ENCODE data around the gene HPS5. TPM values are rescaled to one million over a fixed set of nuclear protein-coding genes. Genes with fewer than 3 reads are reported as not detected.

HPS5 gene
- total RNA-seq, 6 donors from 2014 or later: 18.6 to 40.9 (median 31.1) TPM

DNA sequence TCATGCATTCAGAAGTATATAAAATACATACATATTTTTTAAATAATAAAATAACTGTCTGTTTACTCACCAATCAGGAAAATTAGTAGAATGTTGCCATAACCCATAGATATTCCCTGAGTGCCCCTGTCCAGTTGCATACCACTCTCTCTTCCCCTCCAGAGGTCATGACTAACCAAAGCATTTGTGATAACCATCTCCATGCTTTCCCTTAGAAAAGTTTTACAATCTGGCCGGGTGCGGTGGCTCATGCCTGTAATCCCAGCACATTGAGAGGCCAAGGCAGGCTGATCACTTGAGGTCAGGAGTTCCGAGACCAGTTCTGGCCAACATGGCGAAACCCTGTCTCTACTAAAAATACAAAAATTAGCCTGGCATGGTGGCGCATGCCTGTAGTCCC lies 39.2 kb upstream of the HPS5 start:
- ATAC-seq (ENCODE audit: low FRiP score in 2 of 2): no peak
- H3K36me3 ChIP-seq: peaks cover 55 to 100% (median 82%) of the 10 kb centered on the region in 4 donors

DNA sequence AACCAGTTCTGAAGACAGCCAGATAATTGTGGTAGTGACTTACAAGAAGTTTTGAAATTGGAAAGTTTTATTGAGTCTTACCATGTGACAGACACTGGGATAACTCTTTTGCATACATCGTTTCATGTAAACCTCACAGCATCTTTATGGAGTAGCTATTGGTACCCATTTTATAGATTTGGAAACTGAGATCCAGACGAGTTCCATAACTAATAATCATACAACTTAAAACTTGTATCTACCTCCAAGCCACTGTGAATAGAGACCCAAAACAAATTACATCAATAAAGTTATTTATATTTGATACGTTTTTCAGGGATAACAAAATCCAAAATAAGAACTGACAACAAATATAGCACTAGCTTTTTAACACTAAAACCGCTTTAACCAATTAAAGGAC lies 36.7 kb upstream of the HPS5 start:
- Histone ChIP-seq H3K4me1 (no peaks in the 10 kb centered on the region), H3K9me3 (no peaks in the 10 kb centered on the region), H3K36me3 (peaks cover 36 to 96% (median 75%) of the 10 kb centered on the region in 4 donors), H3K27ac (no peak overlapping the region), H3K4me3 (no peak overlapping the region), H3K27me3 (no peaks in the 10 kb centered on the region)
- ATAC-seq (ENCODE audit: low FRiP score in 2 of 2): no peak
- 92 to 94% methylated on average over 4 of the region's 4 CpGs for WGBS, 2 donors
- TF ChIP-seq POLR2AphosphoS5 (IDR thresholded peaks at IDR 0.05) (no peak), POLR2A (IDR thresholded peaks at IDR 0.05) (no peak), EP300 (IDR thresholded peaks at IDR 0.05) (no peak)
- TF ChIP-seq, protein P1, sequence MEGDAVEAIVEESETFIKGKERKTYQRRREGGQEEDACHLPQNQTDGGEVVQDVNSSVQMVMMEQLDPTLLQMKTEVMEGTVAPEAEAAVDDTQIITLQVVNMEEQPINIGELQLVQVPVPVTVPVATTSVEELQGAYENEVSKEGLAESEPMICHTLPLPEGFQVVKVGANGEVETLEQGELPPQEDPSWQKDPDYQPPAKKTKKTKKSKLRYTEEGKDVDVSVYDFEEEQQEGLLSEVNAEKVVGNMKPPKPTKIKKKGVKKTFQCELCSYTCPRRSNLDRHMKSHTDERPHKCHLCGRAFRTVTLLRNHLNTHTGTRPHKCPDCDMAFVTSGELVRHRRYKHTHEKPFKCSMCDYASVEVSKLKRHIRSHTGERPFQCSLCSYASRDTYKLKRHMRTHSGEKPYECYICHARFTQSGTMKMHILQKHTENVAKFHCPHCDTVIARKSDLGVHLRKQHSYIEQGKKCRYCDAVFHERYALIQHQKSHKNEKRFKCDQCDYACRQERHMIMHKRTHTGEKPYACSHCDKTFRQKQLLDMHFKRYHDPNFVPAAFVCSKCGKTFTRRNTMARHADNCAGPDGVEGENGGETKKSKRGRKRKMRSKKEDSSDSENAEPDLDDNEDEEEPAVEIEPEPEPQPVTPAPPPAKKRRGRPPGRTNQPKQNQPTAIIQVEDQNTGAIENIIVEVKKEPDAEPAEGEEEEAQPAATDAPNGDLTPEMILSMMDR (IDR thresholded peaks at IDR 0.05): no peak
- no peak for DNase-seq

More for the DNA sequence above, 39.2 kb upstream of the HPS5 start:
- Histone ChIP-seq H3K4me3 (no peak overlapping the region), H3K27ac (no peak overlapping the region), H3K27me3 (no peaks in the 10 kb centered on the region), H3K9me3 (no peaks in the 10 kb centered on the region), H3K4me1 (no peaks in the 10 kb centered on the region)
- no peak for TF ChIP-seq EP300 (IDR thresholded peaks at IDR 0.05)
- no peak for TF ChIP-seq POLR2A (IDR thresholded peaks at IDR 0.05)
- TF ChIP-seq, protein P1 (IDR thresholded peaks at IDR 0.05): no peak
- TF ChIP-seq POLR2AphosphoS5 (IDR thresholded peaks at IDR 0.05): no peak
- WGBS, 2 donors: 96% methylated on average over 5 of the region's 5 CpGs
- no peak for DNase-seq

DNA sequence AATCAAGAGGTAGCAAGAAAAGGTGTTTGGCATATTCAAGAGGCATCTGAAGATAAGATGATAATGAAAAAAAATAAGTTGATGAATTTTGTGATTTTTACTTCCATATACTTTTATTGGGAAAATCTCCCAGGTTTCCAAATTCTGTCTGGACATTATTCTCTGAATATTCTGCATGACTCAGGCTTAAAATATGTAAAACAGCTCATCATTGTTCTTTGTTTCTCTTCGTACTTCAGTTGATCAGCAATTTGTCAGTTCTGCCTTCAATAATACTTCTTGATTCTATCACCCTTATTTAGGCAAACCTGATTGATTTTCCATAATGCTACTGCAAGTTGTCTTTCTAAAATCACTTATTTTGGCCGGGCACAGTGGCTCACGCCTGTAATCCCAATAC lies 30.6 kb upstream of the HPS5 start:
- H3K27me3 ChIP-seq: no peaks in the 10 kb centered on the region
- ATAC-seq (ENCODE audit: low FRiP score in 2 of 2): no peak
- no peak overlapping the region for H3K27ac ChIP-seq
- H3K9me3 ChIP-seq: no peaks in the 10 kb centered on the region
- no peak overlapping the region for H3K4me3 ChIP-seq
- TF ChIP-seq EP300 (IDR thresholded peaks at IDR 0.05) (no peak), POLR2A (IDR thresholded peaks at IDR 0.05) (no peak), POLR2AphosphoS5 (IDR thresholded peaks at IDR 0.05) (no peak)
- TF ChIP-seq, protein P1 (IDR thresholded peaks at IDR 0.05): no peak
- 88 to 94% methylated on average over 3 of the region's 3 CpGs for WGBS, 2 donors
- no peak for DNase-seq
- H3K36me3 ChIP-seq: peaks cover 5 to 84% (median 51%) of the 10 kb centered on the region in 4 donors
- no peaks in the 10 kb centered on the region for H3K4me1 ChIP-seq

DNA sequence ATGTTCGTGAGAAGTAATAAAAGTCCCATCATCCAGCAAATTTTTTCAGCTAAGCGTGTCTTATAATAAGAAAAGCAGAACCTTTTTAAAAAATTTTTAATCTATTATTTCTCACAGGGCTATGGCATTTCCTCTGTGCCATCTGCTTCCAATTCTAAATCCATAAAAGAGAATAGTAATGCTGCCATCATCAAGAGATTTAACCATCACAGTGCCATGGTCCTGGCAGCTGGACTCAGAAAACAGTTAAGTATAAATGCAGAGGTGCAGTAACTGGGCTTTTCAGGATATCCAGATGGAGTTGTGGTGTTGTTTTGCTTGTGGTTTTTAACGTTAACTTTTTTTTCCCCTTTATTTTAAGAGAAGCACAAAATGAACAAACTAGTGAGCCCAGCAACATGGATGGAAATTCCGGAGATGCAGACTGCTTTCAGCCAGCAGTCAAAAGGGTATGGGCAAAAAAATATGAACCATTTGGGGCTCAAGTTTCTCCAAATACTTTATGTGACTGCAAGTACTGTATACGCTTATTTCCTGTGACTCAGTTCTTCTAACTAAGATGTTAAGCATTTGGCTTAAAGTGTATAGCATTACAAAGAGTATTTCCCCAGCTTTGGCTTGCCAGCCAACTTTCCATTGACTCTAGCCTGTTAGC lies 25.7 kb upstream of the HPS5 start:
- no peak for ATAC-seq (ENCODE audit: low FRiP score in 2 of 2)
- peaks cover 21 to 84% (median 48%) of the 10 kb centered on the region in 4 donors for H3K36me3 ChIP-seq

DNA sequence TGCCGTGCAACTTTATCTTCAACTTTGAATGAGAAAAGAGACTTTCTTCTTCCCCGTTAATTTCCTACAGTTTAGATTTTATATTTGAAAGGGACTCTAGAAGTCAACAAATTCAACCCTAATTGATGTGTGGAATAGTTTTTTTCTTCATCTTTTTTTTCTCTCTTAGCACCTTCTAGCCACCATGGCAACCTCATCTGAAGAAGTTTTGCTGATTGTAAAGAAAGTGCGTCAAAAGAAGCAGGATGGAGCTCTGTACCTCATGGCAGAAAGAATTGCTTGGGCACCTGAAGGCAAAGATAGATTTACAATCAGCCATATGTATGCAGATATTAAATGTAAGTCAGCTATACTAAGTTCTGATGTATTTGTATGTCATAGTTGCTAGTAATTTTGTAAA lies 11.0 kb upstream of the HPS5 start:
- TF ChIP-seq POLR2AphosphoS5 (IDR thresholded peaks at IDR 0.05) (no peak), EP300 (IDR thresholded peaks at IDR 0.05) (no peak), POLR2A (IDR thresholded peaks at IDR 0.05) (no peak)
- TF ChIP-seq, protein P1 (IDR thresholded peaks at IDR 0.05): no peak
- H3K4me1 ChIP-seq: peaks cover 0 to 3% (median 0%) of the 10 kb centered on the region in 4 donors
- no peak for ATAC-seq (ENCODE audit: low FRiP score in 2 of 2)
- H3K27me3 ChIP-seq: no peaks in the 10 kb centered on the region
- H3K4me3 ChIP-seq: no peak overlapping the region
- no peaks in the 10 kb centered on the region for H3K9me3 ChIP-seq
- DNase-seq: no peak
- H3K27ac ChIP-seq: no peak overlapping the region
- WGBS, 2 donors: 86 to 91% methylated on average over 3 of the region's 3 CpGs
- peaks cover 18 to 79% (median 43%) of the 10 kb centered on the region in 4 donors for H3K36me3 ChIP-seq

More for the DNA sequence above, 25.7 kb upstream of the HPS5 start:
- Histone ChIP-seq H3K27me3 (no peaks in the 10 kb centered on the region), H3K4me1 (no peaks in the 10 kb centered on the region), H3K9me3 (no peaks in the 10 kb centered on the region), H3K4me3 (no peak overlapping the region), H3K27ac (no peak overlapping the region)
- TF ChIP-seq POLR2AphosphoS5 (IDR thresholded peaks at IDR 0.05): no peak
- no peak for TF ChIP-seq POLR2A (IDR thresholded peaks at IDR 0.05)
- no peak for DNase-seq
- 81 to 83% methylated on average over 5 of the region's 5 CpGs for WGBS, 2 donors

All from upper lobe of left lung (tissue), 6 donors.